A549 (cell line): ENCODE measurements around the gene CIITA.

Source experiments
- CHD2 ChIP-seq: fragments of 150-350 bp; IDR thresholded peaks from 2 replicates; pipeline ENCODE4 v1.6.1; 2014; ENCODE audit warnings: low read length; ENCODE audit not compliant: partially characterized antibody
- HOXB5 ChIP-seq: fragments of 250-450 bp; sonication (Bioruptor Pico); IDR thresholded peaks from 2 replicates; pipeline ENCODE4 v1.5.0; 2020; ENCODE audit warnings: mild to moderate bottlenecking, moderate library complexity
- NPAS2 ChIP-seq: fragments of 250-450 bp; sonication (Bioruptor Pico); IDR thresholded peaks from 2 replicates; pipeline ENCODE4 v1.8.0; 2022; ENCODE audit warnings: mild to moderate bottlenecking, moderate library complexity, borderline replicate concordance
- NR3C1 ChIP-seq: fragments of >200 bp; sonication (Bioruptor Twin); formaldehyde crosslinking; IDR thresholded peaks from 3 replicates; pipeline ENCODE4 v1.6.1; 2017
- POLR2A ChIP-seq: IDR thresholded peaks from 2 replicates; pipeline ENCODE4 v1.6.1; 2012; ENCODE audit warnings: mild to moderate bottlenecking, low read length
- RAD21 ChIP-seq, 2 experiments: fragments of >200 bp in 1 of 2; sonication (Bioruptor Twin) in 1 of 2; formaldehyde crosslinking in 1 of 2; IDR thresholded peaks in 1 of 2; conservative IDR thresholded peaks in 1 of 2; 2 replicates in 1 of 2; 3 replicates in 1 of 2; pipeline ENCODE4 v1.6.1; 2012 to 2018; ENCODE audit warnings: inconsistent platforms in 1 of 2
- SMC3 ChIP-seq: fragments of >200 bp; sonication (Bioruptor Twin); formaldehyde crosslinking; IDR thresholded peaks from 3 replicates; pipeline ENCODE4 v1.6.1; 2018; ENCODE audit warnings: inconsistent platforms
- ZNF302 ChIP-seq: fragments of 250-450 bp; sonication (Bioruptor Pico); IDR thresholded peaks from 2 replicates; pipeline ENCODE4 v1.9.0; 2021; ENCODE audit warnings: inconsistent platforms, mild to moderate bottlenecking, moderate library complexity
- TF ChIP-seq, protein P1 (sequence below): fragments of >200 bp; sonication (Bioruptor Twin); formaldehyde crosslinking; IDR thresholded peaks from 3 replicates; pipeline ENCODE4 v1.5.1; 2016
- TF ChIP-seq, protein P2 (sequence below): fragments of 250-450 bp; sonication (Bioruptor Pico); IDR thresholded peaks from 2 replicates; pipeline ENCODE4 v1.5.0; 2021; ENCODE audit warnings: mild to moderate bottlenecking, moderate library complexity, borderline replicate concordance
- TF ChIP-seq, protein P3 (sequence below): IDR thresholded peaks from 2 replicates; pipeline ENCODE4 v1.6.1; 2012; ENCODE audit warnings: low read depth, borderline replicate concordance
- TF ChIP-seq, protein P4 (sequence below): fragments of 200-600 bp; sonication (generic); IDR thresholded peaks from 2 replicates; pipeline ENCODE4 v1.6.1; 2016; ENCODE audit warnings: antibody characterized with exemption, mild to moderate bottlenecking, moderate library complexity

DNA sequence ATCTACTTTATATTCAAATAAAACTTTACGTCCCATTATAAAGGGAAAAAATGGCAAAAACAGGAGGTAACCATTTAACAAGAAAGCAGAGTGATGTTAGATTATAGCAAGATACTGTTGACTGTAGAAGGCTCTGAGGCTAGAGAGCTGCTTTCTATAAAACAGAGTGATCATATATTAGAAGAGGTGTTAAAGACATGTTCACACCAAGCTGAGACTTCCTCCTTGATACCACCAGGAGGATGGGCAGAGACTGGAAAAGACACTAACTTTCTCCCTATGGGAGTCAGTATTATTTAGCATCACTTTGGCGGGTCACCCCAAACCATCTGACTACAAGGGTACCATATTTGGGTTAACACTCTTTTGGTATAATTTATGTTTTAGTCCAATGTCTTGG lies 687 bp upstream of the CIITA start:
- TF ChIP-seq, protein P1, sequence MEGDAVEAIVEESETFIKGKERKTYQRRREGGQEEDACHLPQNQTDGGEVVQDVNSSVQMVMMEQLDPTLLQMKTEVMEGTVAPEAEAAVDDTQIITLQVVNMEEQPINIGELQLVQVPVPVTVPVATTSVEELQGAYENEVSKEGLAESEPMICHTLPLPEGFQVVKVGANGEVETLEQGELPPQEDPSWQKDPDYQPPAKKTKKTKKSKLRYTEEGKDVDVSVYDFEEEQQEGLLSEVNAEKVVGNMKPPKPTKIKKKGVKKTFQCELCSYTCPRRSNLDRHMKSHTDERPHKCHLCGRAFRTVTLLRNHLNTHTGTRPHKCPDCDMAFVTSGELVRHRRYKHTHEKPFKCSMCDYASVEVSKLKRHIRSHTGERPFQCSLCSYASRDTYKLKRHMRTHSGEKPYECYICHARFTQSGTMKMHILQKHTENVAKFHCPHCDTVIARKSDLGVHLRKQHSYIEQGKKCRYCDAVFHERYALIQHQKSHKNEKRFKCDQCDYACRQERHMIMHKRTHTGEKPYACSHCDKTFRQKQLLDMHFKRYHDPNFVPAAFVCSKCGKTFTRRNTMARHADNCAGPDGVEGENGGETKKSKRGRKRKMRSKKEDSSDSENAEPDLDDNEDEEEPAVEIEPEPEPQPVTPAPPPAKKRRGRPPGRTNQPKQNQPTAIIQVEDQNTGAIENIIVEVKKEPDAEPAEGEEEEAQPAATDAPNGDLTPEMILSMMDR = no peak
- TF ChIP-seq, protein P2, sequence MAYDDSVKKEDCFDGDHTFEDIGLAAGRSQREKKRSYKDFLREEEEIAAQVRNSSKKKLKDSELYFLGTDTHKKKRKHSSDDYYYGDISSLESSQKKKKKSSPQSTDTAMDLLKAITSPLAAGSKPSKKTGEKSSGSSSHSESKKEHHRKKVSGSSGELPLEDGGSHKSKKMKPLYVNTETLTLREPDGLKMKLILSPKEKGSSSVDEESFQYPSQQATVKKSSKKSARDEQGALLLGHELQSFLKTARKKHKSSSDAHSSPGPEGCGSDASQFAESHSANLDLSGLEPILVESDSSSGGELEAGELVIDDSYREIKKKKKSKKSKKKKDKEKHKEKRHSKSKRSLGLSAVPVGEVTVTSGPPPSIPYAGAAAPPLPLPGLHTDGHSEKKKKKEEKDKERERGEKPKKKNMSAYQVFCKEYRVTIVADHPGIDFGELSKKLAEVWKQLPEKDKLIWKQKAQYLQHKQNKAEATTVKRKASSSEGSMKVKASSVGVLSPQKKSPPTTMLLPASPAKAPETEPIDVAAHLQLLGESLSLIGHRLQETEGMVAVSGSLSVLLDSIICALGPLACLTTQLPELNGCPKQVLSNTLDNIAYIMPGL (CRISPR knock-in tag) = no peak
- TF ChIP-seq POLR2A = no peak
- TF ChIP-seq, protein P3, sequence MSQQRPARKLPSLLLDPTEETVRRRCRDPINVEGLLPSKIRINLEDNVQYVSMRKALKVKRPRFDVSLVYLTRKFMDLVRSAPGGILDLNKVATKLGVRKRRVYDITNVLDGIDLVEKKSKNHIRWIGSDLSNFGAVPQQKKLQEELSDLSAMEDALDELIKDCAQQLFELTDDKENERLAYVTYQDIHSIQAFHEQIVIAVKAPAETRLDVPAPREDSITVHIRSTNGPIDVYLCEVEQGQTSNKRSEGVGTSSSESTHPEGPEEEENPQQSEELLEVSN = no peak
- TF ChIP-seq SMC3 = no peak
- TF ChIP-seq RAD21 (conservative IDR thresholded peaks at IDR 0.05 in 1 of 2, IDR thresholded peaks at IDR 0.05 in 1 of 2) = no peak
- TF ChIP-seq ZNF302 (CRISPR knock-in tag) = no peak
- TF ChIP-seq, protein P4, sequence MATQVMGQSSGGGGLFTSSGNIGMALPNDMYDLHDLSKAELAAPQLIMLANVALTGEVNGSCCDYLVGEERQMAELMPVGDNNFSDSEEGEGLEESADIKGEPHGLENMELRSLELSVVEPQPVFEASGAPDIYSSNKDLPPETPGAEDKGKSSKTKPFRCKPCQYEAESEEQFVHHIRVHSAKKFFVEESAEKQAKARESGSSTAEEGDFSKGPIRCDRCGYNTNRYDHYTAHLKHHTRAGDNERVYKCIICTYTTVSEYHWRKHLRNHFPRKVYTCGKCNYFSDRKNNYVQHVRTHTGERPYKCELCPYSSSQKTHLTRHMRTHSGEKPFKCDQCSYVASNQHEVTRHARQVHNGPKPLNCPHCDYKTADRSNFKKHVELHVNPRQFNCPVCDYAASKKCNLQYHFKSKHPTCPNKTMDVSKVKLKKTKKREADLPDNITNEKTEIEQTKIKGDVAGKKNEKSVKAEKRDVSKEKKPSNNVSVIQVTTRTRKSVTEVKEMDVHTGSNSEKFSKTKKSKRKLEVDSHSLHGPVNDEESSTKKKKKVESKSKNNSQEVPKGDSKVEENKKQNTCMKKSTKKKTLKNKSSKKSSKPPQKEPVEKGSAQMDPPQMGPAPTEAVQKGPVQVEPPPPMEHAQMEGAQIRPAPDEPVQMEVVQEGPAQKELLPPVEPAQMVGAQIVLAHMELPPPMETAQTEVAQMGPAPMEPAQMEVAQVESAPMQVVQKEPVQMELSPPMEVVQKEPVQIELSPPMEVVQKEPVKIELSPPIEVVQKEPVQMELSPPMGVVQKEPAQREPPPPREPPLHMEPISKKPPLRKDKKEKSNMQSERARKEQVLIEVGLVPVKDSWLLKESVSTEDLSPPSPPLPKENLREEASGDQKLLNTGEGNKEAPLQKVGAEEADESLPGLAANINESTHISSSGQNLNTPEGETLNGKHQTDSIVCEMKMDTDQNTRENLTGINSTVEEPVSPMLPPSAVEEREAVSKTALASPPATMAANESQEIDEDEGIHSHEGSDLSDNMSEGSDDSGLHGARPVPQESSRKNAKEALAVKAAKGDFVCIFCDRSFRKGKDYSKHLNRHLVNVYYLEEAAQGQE = no peak
- no peak for TF ChIP-seq HOXB5 (CRISPR knock-in tag)
- no peak for TF ChIP-seq NR3C1
- TF ChIP-seq CHD2 = no peak
- no peak for TF ChIP-seq NPAS2 (CRISPR knock-in tag)
